Non-pigmented ciliary epithelial cell (primary cell): ENCODE measurements around the gene WDR12.
"Not testable (repeated sequence)": the region's sequence is repeated elsewhere in the genome, so short reads cannot be mapped to it uniquely, and the experiment has no call there.

Experiments
- DNase-seq: peaks from one replicate; pipeline ENCODE4 v3.0.0-alpha.2; 2010; ENCODE audit warnings: low read depth

WDR12 gene

GRCh38 chr2:202911512-202912341, at the start of gene WDR12, which contains the start of gene CARF:
TSS of gene WDR12 (minus strand) at chr2:202911673. CDS start at chr2:202911476, 197 bp downstream.
TSS of gene CARF (plus strand) at chr2:202912275. CDS start at chr2:202941903, 29,628 bp downstream.
- peak; percentile 78 for DNase-seq

- DNase-seq: no peak
Measured at GRCh38 chr2:202960524-202960923, 49.1 kb upstream of the WDR12 start.

DNA sequence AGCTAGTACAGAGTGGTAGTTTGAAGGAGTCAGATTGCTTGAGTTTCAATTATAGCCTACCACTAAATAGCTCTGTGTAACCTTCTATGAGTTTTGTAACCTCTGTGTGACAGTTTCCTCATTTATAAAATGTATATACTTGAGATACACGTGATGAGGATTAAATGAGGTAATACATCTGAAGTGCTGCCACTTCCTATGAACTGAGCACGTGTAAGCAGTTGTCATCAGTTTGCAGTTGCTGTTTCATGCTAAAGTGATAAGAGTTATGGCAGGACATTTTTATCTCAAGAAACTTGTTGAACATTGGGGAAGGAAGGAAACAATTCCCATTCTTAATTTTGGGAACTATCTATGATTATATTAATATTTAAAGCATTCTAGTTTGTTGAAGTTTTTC, 39.1 kb upstream of the WDR12 start:
- DNase-seq: no peak

GRCh38 chr2:202949333-202949732, 37.9 kb upstream of the WDR12 start:
- DNase-seq: not testable (repeated sequence)

DNA sequence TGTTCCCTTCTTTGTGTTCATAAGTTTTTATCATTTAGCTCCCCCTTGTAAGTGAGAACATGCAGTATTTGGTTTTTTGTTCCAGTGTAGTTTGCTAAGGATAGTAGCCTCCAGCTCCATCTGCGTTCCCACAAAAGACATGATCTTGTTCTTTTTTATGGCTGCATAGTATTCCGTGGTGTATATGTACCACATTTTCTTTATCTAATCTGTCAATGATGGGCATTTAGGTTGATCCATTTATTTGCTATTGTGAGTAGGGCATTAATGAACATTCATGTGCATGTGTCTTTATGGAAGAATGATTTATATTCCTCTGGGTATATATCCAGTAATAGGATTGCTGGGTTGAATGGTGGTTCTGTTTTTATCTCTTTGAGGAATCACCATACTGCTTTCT, 34.0 kb upstream of the WDR12 start:
- DNase-seq: no peak

DNA sequence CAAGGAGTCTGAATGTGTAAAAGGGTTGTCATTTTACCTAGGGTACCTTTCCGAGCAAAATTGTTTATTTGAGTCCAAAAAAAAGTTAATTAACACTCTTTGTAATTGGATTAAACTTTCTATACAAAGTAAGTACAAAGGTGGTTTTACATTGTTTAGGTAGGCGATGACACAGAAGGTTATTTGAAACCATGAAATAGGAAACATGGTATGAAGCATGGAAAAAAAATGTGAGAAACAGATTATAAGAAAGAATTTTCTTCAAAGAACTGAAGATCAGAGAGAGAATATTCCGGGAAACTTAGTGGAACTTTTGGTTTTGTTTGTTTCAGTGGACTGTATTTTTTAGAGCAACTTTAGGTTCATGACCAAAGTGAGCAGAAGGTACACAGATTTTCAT, 33.3 kb upstream of the WDR12 start:
- no peak for DNase-seq

DNA sequence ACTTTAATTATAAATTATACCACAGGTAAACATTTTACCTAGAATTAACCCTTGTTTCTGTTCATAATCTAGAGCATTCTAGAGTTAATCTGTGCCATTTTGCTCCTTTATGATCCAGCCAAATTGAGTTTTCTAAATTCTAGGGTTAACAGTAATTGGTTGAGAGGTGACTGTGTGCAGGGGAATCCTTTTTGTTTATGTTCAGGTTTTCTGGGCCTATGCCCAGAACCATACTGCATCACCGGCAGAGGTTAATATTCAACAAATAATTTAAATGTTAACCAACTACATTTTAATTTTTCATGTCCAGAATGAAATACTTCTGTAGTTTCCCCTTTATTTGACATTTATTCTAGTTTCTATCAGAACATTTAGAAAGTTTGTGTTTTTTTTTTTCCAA, 32.9 kb upstream of the WDR12 start:
- no peak for DNase-seq

DNA sequence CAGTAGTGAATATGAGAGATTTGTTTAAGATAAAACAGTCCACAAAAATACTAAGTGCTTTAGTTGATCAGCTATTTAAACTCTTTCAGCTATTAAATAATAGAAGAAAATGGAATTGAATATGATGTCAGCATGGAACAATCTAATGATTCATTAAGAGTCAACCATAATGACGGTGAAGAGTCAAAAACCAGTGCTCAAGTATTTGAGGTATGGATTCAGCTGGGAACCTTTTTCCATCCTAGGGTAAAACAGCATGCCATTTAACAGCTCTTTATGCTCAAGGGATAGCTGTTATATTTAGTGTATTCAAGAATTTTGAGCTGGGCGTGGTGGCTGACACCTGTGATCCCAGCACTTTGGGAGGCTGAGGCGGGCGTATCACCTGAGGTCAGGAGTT, 30.3 kb upstream of the WDR12 start:
- DNase-seq: peak; percentile 60

GRCh38 chr2:202938960-202939359, 27.5 kb upstream of the WDR12 start:
- no peak for DNase-seq

- DNase-seq: no peak
Measured at GRCh38 chr2:202934456-202934855, 23.0 kb upstream of the WDR12 start.

DNA sequence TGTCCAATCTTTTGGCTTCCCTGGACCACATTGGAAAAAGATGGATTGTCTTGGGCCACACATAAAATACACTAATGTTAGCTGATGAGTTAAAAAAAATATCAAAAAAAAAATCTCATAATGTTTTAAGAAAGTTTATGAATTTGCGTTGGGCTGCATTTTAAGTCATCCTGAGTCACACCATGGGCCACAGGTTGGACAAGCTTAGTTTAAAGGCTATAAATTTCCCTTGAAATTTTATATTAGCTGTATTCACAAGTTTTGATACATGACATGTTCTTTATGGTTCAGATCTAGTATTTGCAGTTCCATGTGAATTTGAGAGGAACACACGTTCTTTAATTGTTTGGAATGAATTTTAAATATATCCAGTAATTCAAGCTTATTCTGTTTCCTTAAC, 22.5 kb upstream of the WDR12 start:
- no peak for DNase-seq

DNA sequence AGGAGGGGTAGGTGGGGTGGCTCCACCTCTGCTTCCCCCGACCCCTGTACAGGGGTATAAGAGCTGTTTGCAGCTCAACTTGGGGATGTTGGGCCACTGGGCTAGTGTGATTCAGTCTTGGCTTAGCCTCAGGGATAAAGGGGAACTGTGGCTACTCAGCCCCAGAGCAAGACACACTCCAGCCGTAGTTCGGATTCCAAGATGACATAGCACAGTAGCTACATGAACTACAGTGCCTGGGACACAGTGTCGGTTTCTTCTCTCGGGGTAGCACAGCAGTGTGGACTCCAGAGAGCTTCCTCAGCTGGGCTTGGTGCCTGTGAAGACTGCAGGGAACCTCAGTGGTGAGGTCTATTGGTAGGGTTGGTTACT, 21.7 kb upstream of the WDR12 start:
- no peak for DNase-seq

DNA sequence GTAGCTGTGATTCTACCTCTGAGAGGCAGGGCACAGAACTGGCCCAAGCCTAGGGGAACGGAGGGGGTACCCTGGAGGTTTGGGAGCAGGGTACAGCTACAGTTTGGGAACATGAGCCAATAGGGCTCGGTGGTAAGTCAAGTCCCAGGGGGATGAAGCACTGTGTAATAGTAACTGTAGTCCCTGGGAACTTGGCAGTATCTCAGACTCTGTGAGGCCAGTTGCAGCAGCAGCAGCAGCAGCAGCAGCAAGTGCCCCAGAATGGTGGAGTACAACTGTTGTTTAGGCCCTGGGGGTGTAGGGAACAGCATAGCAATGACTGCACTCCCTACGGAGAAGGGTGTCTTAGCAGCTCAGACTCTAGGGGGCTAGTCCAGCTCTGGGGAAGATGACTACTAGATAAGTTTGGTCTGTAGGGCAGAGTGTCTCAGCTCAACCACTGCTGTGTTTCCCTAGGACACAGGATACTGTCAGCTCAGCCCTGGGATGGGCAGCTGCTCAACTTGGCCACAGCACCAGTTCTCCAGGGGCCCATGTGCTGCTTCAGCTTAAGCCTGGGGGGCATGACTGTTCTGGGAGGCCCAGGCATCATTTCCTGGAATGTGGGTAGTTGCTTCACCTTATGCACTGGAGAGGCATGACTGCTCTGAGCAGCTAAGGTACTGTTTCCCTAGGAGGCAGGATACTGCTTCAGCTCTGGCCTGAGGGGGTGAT, 21.1 kb upstream of the WDR12 start:
- DNase-seq: no peak

GRCh38 chr2:202918860-202919259, 7.4 kb upstream of the WDR12 start:
- DNase-seq: no peak

DNA sequence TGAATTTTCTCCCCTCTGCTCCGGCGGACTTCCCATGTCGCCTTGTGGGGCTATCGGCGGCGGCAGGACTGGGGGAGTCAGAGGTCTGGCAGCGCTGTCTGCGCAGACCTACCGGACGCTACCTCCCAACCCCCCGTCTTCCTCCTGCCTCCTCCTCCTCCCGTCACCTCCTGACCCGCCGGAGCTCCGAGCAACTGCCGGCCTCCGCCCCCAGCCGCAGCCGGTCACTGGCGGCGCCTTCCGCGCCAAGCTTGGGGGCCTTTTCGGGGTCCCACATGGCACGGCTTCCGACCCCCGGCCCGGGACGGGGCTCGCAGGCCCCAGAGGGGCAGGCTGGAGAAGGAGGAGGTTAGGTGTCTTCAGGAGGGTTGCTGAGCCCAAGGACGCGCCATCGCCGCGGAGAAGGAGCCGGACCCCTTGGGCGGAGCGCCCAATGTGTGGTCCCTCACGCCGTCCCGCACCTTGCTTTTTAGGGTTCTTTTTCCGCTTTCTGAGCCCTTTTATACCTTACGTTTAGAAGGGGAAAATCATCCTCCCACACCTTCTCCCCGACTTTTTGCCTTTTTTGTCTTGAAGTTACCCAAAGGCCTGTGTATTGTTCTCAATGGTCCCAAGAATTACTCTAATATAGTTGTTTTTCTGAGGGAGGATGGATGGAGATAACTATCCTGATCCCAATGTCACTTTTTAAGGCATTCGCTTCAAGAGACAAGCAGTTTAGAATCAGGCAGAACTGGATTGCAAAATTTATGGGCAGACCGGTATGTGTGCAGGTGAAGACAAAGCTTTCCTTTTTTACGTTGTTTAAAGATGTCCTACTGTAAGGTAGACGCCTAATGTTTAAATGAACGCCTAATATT, 1.1 kb upstream of the WDR12 start:
- DNase-seq: not testable (repeated sequence)

GRCh38 chr2:202911203-202911511, 316 bp downstream of the WDR12 start:
- no peak for DNase-seq

DNA sequence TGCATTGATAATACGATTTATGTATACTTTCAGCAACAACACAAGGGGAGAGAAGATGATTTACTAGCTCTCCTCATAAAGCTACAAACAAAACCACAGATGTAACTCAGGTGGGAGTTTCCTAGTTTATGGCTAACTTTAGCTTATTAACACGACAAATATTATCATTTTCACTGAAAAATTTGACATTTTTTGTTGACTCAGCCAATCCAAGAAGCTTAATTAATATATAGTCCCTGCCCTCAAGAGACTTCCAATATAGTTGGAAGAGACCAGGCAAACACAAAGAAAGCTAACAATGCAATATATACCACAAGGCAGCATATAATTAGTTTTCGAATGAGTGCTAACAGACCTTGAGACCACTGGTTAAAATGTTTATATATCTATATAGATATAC, 775 bp downstream of the WDR12 start:
- DNase-seq: no peak

GRCh38 chr2:202910250-202910649, 1.2 kb downstream of the WDR12 start:
- DNase-seq: not testable (repeated sequence)

DNA sequence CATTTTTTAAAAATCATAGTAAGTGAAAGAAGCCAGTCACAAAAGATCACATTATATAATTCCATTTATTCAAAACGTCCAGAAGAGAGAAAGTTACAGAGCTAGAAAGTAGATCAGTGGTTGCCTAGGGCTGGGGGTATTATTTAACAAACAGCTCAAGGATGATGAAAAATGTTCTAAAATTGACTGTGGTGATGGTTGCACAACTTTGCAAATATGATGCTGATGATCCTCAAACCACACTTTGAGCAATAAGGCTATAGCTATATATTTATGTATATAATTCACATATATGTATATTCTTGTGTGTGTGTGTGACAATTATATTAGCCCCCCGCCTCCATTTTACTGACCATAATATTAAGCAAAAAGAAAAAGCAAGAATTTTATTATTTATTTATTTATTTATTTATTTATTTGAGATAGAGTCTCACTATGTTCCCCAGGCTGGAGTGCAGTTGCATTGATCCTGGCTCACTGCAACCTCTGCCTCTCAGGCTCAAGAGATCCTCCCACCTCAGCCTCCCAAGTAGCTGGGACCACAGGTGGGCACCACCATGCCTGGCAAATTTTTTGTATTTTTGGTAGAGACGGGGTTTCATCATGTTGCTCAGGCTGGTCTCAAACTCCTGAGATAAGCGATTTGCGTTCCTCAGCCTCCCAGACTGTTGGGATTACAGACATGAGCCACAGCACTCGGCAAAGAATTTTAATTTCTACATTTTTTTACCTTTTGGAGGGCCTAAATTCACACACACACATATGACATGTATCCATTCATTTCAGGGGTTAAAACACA, 1.9 kb downstream of the WDR12 start:
- DNase-seq: no peak

GRCh38 chr2:202908186-202908585, 3.3 kb downstream of the WDR12 start:
- DNase-seq: no peak

GRCh38 chr2:202905507-202905906, 6.0 kb downstream of the WDR12 start:
- not testable (repeated sequence) for DNase-seq

- no peak for DNase-seq
Measured at GRCh38 chr2:202885190-202885589, 26.3 kb downstream of the WDR12 start.
